ENCODE data around the gene PYGO2.

DNA sequence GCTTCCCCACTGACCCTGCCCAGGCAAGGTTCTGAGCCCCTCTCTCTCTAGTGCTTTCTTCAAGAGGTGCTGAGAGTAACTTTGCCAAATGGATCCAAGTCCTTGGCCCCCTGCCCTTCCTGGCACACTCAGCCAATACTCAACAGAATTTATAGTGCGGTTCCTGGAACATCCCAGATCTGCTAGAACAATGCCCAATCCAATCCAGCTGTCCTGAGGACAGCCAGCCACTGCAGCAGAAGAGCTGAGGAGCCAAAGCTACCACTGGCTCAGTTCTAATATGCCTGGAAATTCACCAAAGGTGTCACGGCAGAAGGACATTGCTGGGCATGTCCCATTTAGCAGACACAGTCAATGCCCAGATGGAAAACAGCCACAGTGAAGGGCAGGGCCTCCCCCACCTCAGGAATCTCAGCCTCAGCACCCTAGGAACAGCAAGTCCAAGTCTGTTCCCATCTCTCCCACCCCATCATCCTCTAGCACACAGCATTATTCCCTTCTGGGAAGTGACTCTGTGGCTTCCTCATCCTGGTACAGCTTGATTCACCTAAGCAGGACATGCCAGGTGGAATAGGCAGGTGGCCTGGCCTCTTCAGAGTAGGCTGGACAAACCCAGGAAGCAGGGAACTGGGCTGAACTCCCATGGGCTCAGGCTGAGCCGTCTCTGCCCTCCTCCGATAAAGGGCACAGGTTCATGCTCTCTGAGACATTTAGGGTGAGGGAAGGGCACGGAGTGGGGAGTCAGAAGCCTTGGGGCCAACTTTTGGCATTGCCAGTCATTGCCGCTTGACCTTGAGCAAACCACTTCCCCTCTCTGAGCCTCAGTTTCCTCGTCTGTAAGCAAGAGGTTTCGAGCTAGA, 49.7 kb downstream of the PYGO2 start:
- no peak for TF ChIP-seq EZH2phosphoT487 (IDR thresholded peaks at IDR 0.05; ENCODE audit: low read depth)
- TF ChIP-seq, protein P1, sequence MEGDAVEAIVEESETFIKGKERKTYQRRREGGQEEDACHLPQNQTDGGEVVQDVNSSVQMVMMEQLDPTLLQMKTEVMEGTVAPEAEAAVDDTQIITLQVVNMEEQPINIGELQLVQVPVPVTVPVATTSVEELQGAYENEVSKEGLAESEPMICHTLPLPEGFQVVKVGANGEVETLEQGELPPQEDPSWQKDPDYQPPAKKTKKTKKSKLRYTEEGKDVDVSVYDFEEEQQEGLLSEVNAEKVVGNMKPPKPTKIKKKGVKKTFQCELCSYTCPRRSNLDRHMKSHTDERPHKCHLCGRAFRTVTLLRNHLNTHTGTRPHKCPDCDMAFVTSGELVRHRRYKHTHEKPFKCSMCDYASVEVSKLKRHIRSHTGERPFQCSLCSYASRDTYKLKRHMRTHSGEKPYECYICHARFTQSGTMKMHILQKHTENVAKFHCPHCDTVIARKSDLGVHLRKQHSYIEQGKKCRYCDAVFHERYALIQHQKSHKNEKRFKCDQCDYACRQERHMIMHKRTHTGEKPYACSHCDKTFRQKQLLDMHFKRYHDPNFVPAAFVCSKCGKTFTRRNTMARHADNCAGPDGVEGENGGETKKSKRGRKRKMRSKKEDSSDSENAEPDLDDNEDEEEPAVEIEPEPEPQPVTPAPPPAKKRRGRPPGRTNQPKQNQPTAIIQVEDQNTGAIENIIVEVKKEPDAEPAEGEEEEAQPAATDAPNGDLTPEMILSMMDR (IDR thresholded peaks at IDR 0.05; ENCODE audit: low read depth, low read length): no peak

Data from OCI-LY3 (cell line).